Measurements from ENCODE around the gene LIN54.
"Not testable (repeated sequence)": the region's sequence is repeated elsewhere in the genome, so short reads cannot be mapped to it uniquely, and the experiment has no call there.

LIN54 gene

GRCh38 chr4:82947498-82947897 lies 63.1 kb downstream of the LIN54 start:
- no peak overlapping the region for H3K4me3 ChIP-seq (ENCODE audit: low read length)
- DNase-seq (ENCODE audit: low read depth), result no peak
- no peak for TF ChIP-seq CTCF (conservative IDR thresholded peaks at IDR 0.05; ENCODE audit: low read depth, low read length)

DNA sequence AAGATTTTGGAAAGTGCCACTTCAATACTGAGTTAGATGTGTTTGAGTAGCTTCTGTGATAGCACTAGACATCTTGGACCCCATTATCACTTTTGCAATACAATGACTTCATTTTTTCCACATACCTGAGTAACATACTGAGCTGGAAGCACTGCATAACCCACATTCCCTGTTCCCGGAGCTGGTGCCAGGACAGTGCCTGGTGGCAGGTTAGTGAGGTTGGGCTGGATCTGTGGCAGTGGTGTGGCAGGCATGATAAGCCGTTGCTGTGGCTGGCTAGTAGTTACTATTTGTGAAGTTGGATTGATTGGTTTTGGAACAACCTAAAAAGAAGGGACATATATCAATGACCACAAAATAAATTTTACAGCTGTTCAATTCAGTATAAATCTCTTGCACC lies 71.2 kb downstream of the LIN54 start:
- DNase-seq (ENCODE audit: low read depth), result no peak
- H3K4me3 ChIP-seq (ENCODE audit: low read length), result no peak overlapping the region
- TF ChIP-seq CTCF (conservative IDR thresholded peaks at IDR 0.05; ENCODE audit: low read depth, low read length), result no peak

DNA sequence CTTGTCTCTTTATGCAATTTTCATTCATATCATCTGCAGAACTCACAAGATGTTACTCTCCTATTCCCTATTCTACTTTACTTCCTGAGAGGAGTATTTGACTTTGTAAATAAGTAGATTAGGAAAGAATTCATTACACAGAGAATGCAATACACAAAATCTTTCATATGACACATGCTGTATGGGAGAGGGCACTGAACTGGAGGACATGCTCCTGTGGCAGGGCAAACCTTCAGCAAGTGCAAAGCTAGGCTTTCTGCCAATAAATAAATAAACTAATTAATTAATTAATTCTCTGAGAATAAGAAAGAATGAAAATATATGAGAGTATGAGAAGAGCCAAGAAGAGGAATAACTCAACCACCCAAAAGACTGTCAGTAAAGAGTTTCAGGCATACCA lies 76.2 kb downstream of the LIN54 start:
- no peak for DNase-seq (ENCODE audit: low read depth)
- no peak overlapping the region for H3K4me3 ChIP-seq (ENCODE audit: low read length)
- no peak for TF ChIP-seq CTCF (conservative IDR thresholded peaks at IDR 0.05; ENCODE audit: low read depth, low read length)

GRCh38 chr4:82930848-82931755 lies 79.5 kb downstream of the LIN54 start:
- no peak for DNase-seq (ENCODE audit: low read depth)
- no peak for TF ChIP-seq CTCF (conservative IDR thresholded peaks at IDR 0.05; ENCODE audit: low read depth, low read length)
- H3K4me3 ChIP-seq (ENCODE audit: low read length), result no peak overlapping the region

GRCh38 chr4:82921795-82922194 lies 88.8 kb downstream of the LIN54 start:
- no peak for DNase-seq (ENCODE audit: low read depth)
- H3K4me3 ChIP-seq (ENCODE audit: low read length), result no peak overlapping the region
- no peak for TF ChIP-seq CTCF (conservative IDR thresholded peaks at IDR 0.05; ENCODE audit: low read depth, low read length)

DNA sequence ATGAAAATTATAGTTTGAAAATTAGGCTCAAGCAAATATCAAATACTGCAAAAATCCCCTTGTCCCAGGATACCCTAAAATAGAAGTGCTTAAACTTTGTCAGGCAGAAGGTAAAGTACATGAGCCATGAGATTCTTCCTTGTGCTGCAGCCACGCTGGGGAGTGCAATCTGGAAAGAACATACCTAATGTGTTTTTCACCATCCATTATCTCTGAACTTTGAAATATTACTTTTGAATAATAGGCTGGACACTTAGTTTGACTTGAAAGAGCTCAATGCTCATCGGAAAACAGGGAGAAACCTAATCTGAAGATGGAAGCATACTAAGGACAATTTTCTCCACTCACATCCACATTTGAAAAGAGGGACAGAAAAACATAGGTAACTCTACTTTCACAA lies 91.2 kb downstream of the LIN54 start:
- no peak for TF ChIP-seq CTCF (conservative IDR thresholded peaks at IDR 0.05; ENCODE audit: low read depth, low read length)
- DNase-seq (ENCODE audit: low read depth), result no peak

GRCh38 chr4:82918091-82918490 lies 92.5 kb downstream of the LIN54 start:
- H3K4me3 ChIP-seq (ENCODE audit: low read length), result no peak overlapping the region
- no peak for DNase-seq (ENCODE audit: low read depth)
- TF ChIP-seq CTCF (conservative IDR thresholded peaks at IDR 0.05; ENCODE audit: low read depth, low read length), result no peak

More for the DNA sequence above, 91.2 kb downstream of the LIN54 start:
- no peak overlapping the region for H3K4me3 ChIP-seq (ENCODE audit: low read length)

DNA sequence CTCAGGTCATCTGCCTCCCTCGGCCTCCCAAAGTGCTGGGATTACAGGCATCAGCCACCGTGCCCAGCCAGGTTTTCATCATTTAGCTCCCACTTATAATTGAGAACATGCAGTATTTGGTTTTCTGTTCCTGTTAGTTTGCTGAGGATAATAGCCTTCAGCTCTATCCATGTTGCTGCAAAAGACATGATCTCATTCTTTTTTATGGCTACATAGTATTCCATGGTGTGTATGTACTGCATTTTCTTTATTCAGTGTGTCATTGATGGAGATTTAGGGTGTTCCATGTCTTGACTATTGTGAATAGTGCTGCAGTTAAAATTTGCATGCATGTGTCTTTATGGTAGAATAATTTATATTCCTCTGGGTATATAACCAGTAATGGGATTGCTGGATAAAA lies 96.7 kb downstream of the LIN54 start:
- not testable (repeated sequence) for DNase-seq (ENCODE audit: low read depth); H3K4me3 ChIP-seq (ENCODE audit: low read length)

All from retinal pigment epithelial cell (primary cell).